IMR-90 (cell line): ENCODE results near the gene PMIS2. TPM values are rescaled to one million over a fixed set of nuclear protein-coding genes. Genes with fewer than 3 reads are reported as not detected.

Experiments
- ATAC-seq: fragments of 200-7000 bp; cut with Tn5 transposase; 2 replicates; pipeline ENCODE4 v1.9.1; 2020; ENCODE audit warnings: low read depth, mild to moderate bottlenecking, moderate library complexity
- BruUV-seq: library from RNA; stranded (reverse); fragments of 400-500 nt; replicated peaks from 2 replicates; lab custom pipeline; 2021; lab: Mats Ljungman, UMichigan
- CTCF ChIA-PET: fragments of 300-600 bp; formaldehyde crosslinking; extraction: SDS; loops from one replicate; lab custom pipeline; 2021; ENCODE audit warnings: antibody characterized with exemption; lab: Yijun Ruan, JAX
- POLR2A ChIA-PET: fragments of 300-600 bp; sonication (Branson Sonifier 250); formaldehyde crosslinking; loops from one replicate; lab custom pipeline; 2022; ENCODE audit warnings: antibody characterized with exemption; ENCODE audit not compliant: unreplicated experiment; lab: Charles Lee
- DNase-seq: peaks from one replicate; pipeline ENCODE4 v3.0.0; 2013
- H2AFZ ChIP-seq: replicated peaks from 2 replicates; pipeline ENCODE3; 2013; ENCODE audit warnings: low read length, mild to moderate bottlenecking; ENCODE audit not compliant: poor library complexity
- H2AK5ac ChIP-seq: 2 replicates; pipeline ENCODE4 v1.6.1; 2013; ENCODE audit warnings: low read depth, low read length, inconsistent platforms
- H2AK9ac ChIP-seq: replicated peaks from 2 replicates; pipeline ENCODE3; 2013; ENCODE audit warnings: mild to moderate bottlenecking, low read depth, low read length, moderate library complexity; ENCODE audit not compliant: poor library complexity
- H2BK120ac ChIP-seq: 2 replicates; pipeline ENCODE4 v1.6.1; 2013; ENCODE audit warnings: low read depth, low read length, inconsistent platforms
- H2BK15ac ChIP-seq: 3 replicates; pipeline ENCODE4 v1.6.1; 2013; ENCODE audit warnings: low read depth, low read length, inconsistent platforms
- H2BK20ac ChIP-seq: 2 replicates; pipeline ENCODE4 v1.6.1; 2013; ENCODE audit warnings: low read depth, mild to moderate bottlenecking, inconsistent platforms, low read length, moderate library complexity
- H2BK5ac ChIP-seq: 2 replicates; pipeline ENCODE4 v1.6.1; 2013; ENCODE audit warnings: mild to moderate bottlenecking, low read depth, low read length, inconsistent platforms; ENCODE audit not compliant: poor library complexity, severe bottlenecking
- H3K14ac ChIP-seq: replicated peaks from 2 replicates; pipeline ENCODE4 v1.6.1; 2013; ENCODE audit warnings: low read depth, low read length, inconsistent platforms
- H3K18ac ChIP-seq: 2 replicates; pipeline ENCODE4 v1.6.1; 2013; ENCODE audit warnings: low read depth, low read length, control low read depth
- H3K23ac ChIP-seq: 2 replicates; pipeline ENCODE4 v1.6.1; 2013; ENCODE audit warnings: low read depth, low read length, inconsistent platforms
- H3K27ac ChIP-seq: 2 replicates; pipeline ENCODE4 v1.5.1; 2013; ENCODE audit warnings: mild to moderate bottlenecking, control low read depth, low read length; ENCODE audit not compliant: insufficient read depth
- H3K27me3 ChIP-seq: 2 replicates; pipeline ENCODE4 v1.6.1; 2013; ENCODE audit warnings: low read length; ENCODE audit not compliant: control insufficient read depth, insufficient read depth
- H3K36me3 ChIP-seq: 2 replicates; pipeline ENCODE4 v1.6.1; 2013; ENCODE audit warnings: low read length, mixed read lengths; ENCODE audit not compliant: control insufficient read depth, insufficient read depth
- H3K4ac ChIP-seq: 2 replicates; pipeline ENCODE4 v1.6.1; 2013; ENCODE audit warnings: low read depth, low read length, inconsistent platforms
- H3K4me1 ChIP-seq: 2 replicates; pipeline ENCODE4 v1.6.1; 2013; ENCODE audit warnings: low read length, mixed read lengths; ENCODE audit not compliant: control insufficient read depth, insufficient read depth
- H3K4me2 ChIP-seq: 2 replicates; pipeline ENCODE4 v1.6.1; 2013; ENCODE audit warnings: low read depth, mild to moderate bottlenecking, control low read depth, low read length, moderate library complexity
- H3K4me3 ChIP-seq: 2 replicates; pipeline ENCODE4 v1.5.1; 2013; ENCODE audit warnings: low read depth, mild to moderate bottlenecking, control low read depth, low read length, moderate library complexity; ENCODE audit not compliant: insufficient read depth
- H3K56ac ChIP-seq: 2 replicates; pipeline ENCODE4 v1.6.1; 2013; ENCODE audit warnings: low read length, inconsistent platforms; ENCODE audit not compliant: insufficient read depth; ENCODE audit errors: extremely low read depth
- H3K79me1 ChIP-seq, 2 experiments: 2 replicates each; pipeline ENCODE4 v1.6.1; 2013; ENCODE audit warnings: low read length in 2 of 2, inconsistent platforms in 1 of 2, low read depth in 1 of 2
- H3K9ac ChIP-seq: 2 replicates; pipeline ENCODE4 v1.6.1; 2013; ENCODE audit warnings: low read depth, low read length, control low read depth
- H3K9me1 ChIP-seq: 2 replicates; pipeline ENCODE4 v1.6.1; 2013; ENCODE audit warnings: low read length, inconsistent platforms; ENCODE audit not compliant: insufficient read depth
- H3K9me3 ChIP-seq: 2 replicates; pipeline ENCODE4 v1.6.1; 2013; ENCODE audit warnings: low read length; ENCODE audit not compliant: control insufficient read depth, insufficient read depth
- H4K20me1 ChIP-seq: 2 replicates; pipeline ENCODE4 v1.6.1; 2013; ENCODE audit warnings: low read length, inconsistent platforms; ENCODE audit not compliant: insufficient read depth
- H4K5ac ChIP-seq: 2 replicates; pipeline ENCODE4 v1.6.1; 2013; ENCODE audit warnings: mild to moderate bottlenecking, low read depth, low read length, control low read depth
- H4K8ac ChIP-seq, 2 experiments: 2 replicates each; pipeline ENCODE4 v1.6.1; 2013; ENCODE audit warnings: low read depth in 2 of 2, low read length in 2 of 2, control low read depth in 1 of 2, inconsistent platforms in 1 of 2
- H4K91ac ChIP-seq: 2 replicates; pipeline ENCODE4 v1.6.1; 2013; ENCODE audit warnings: low read depth, low read length, inconsistent platforms; ENCODE audit not compliant: insufficient read depth
- BHLHE40 ChIP-seq: fragments of 150-350 bp; IDR thresholded peaks from 2 replicates; pipeline ENCODE4 v1.6.1; 2016; ENCODE audit warnings: mild to moderate bottlenecking, low read depth, low read length
- CEBPB ChIP-seq: IDR thresholded peaks from 2 replicates; pipeline ENCODE4 v1.6.1; 2012; ENCODE audit warnings: low read depth, low read length, improper control_type of control experiment
- CHD1 ChIP-seq: IDR thresholded peaks from 2 replicates; pipeline ENCODE4 v1.6.1; 2012; ENCODE audit warnings: low read depth, low read length, improper control_type of control experiment
- CTCF ChIP-seq: conservative IDR thresholded peaks from 2 replicates; pipeline ENCODE4 v1.5.1; 2012; ENCODE audit warnings: mild to moderate bottlenecking, low read depth, low read length, improper control_type of control experiment
- ELK1 ChIP-seq: fragments of 150-350 bp; IDR thresholded peaks from 2 replicates; pipeline ENCODE4 v1.6.1; 2016; ENCODE audit warnings: low read depth, mild to moderate bottlenecking, low read length, moderate library complexity, borderline replicate concordance
- MAZ ChIP-seq: IDR thresholded peaks from 2 replicates; pipeline ENCODE4 v1.6.1; 2012; ENCODE audit warnings: low read depth, mild to moderate bottlenecking, low read length, improper control_type of control experiment, moderate library complexity, borderline replicate concordance
- POLR2A ChIP-seq: IDR thresholded peaks from 2 replicates; pipeline ENCODE4 v1.6.1; 2012; ENCODE audit warnings: mild to moderate bottlenecking, low read depth, low read length
- RFX5 ChIP-seq: IDR thresholded peaks from 2 replicates; pipeline ENCODE4 v1.8.0; 2012; ENCODE audit warnings: low read depth, mild to moderate bottlenecking, low read length, moderate library complexity
- SMC3 ChIP-seq: fragments of 150-350 bp; IDR thresholded peaks from 2 replicates; pipeline ENCODE4 v1.6.1; 2016; ENCODE audit warnings: low read depth, mild to moderate bottlenecking, antibody characterized with exemption, low read length, moderate library complexity
- WGBS, 2 experiments: methylation state at CpG; one replicate each; pipeline versions ENCODE4 v1.1.5 to v1.1.7; 2013; ENCODE audit warnings: missing lambda C conversion rate in 2 of 2; ENCODE audit not compliant: insufficient read length in 1 of 2; ENCODE audit errors: extremely low coverage in 2 of 2; 5-methylcytosine and 5-hydroxymethylcytosine counted together
- dilution Hi-C: fragments of 300-500 bp; cut with HindIII; formaldehyde crosslinking; loops from one replicate; pipeline ENCODE4 v1.14.3; 2018; ENCODE audit warnings: low sequenced_read_pairs; ENCODE audit not compliant: unreplicated experiment
- in situ Hi-C: fragments of 300-500 bp; cut with MboI; formaldehyde crosslinking; loops from 3 replicates; pipeline ENCODE4 v1.14.3; 2019; ENCODE audit warnings: low sequenced_read_pairs, inconsistent platforms, mixed read lengths
- intact Hi-C: fragments of 100-400 bp; cut with micrococcal nuclease; formaldehyde crosslinking; loops from 2 replicates; pipeline ENCODE4 v1.10.0; 2022
- polyA plus RNA-seq, 3 experiments: library from polyadenylated mRNA; depleted of rRNA; stranded (reverse); fragments of >200 nt; gene quantifications; 2 replicates each; pipeline ENCODE4 v1.2.3, GENCODE V29; 2012; ENCODE audit warnings: low replicate concordance in 1 of 3
- total RNA-seq: library from RNA; depleted of rRNA; stranded (reverse); fragments of >200 nt; gene quantifications from 2 replicates; pipeline ENCODE4 v1.2.3, GENCODE V29; 2012

The PMIS2 gene
- total and polyA plus RNA-seq, 2 of the 4 experiments (the other 2 are of a cell fraction) = not detected

- Histone ChIP-seq H3K4me1 (peaks cover under 1% of the 10 kb centered on the region; the same call in 1 of the 2 replicates), H3K9me1 (peaks cover 2% of the 10 kb centered on the region; the same call in 1 of the 2 replicates), H2AFZ (no peak overlapping the region), H2BK20ac (no peak overlapping the region), H4K91ac (no peak overlapping the region), H2BK5ac (no peak overlapping the region), H3K27me3 (no peaks in the 10 kb centered on the region), H3K4me3 (no peak overlapping the region), H3K79me1 (peaks cover 6 to 16% of the 10 kb centered on the region in 2 experiments), H2BK15ac (no peak overlapping the region), H2BK120ac (no peak overlapping the region), H2AK9ac (no peak overlapping the region), H3K27ac (no peak overlapping the region), H4K5ac (no peak overlapping the region), H3K9me3 (no peaks in the 10 kb centered on the region), H3K4me2 (no peak overlapping the region), H2AK5ac (no peak overlapping the region), H3K14ac (no peak overlapping the region), H3K23ac (no peak overlapping the region), H4K20me1 (no peaks in the 10 kb centered on the region), H3K56ac (no peak overlapping the region), H3K18ac (no peak overlapping the region), H3K4ac (no peak overlapping the region), H4K8ac (no peak overlapping the region), H3K36me3 (peaks cover 2% of the 10 kb centered on the region; the same call in 1 of the 2 replicates), H3K9ac (no peak overlapping the region)
- ChIA-PET POLR2A (no interaction called here), CTCF (no interaction called here)
- intact Hi-C loops = no loop called here
- ATAC-seq (no peak), DNase-seq (no peak)
- TF ChIP-seq CTCF (no peak), POLR2A (no peak), BHLHE40 (no peak), ELK1 (no peak), SMC3 (no peak), RFX5 (no peak), MAZ (no peak), CEBPB (no peak), CHD1 (no peak)
- dilution Hi-C loops = no loop called here
- BruUV-seq = no TSS peak
- in situ Hi-C loops = no loop called here
- no CpG with 5 or more reads among the region's 6 CpGs for WGBS, 2 experiments
Observed at GRCh38 chr19:35539314-35539713, 46.7 kb upstream of the PMIS2 start.
